IMR-90 (cell line): ENCODE results near the gene KDM1A. TPM values are rescaled to one million over a fixed set of nuclear protein-coding genes. Genes with fewer than 3 reads are reported as not detected.

Experiments
- ATAC-seq: fragments of 200-7000 bp; cut with Tn5 transposase; 2 replicates; pipeline ENCODE4 v1.9.1; 2020; ENCODE audit warnings: low read depth, mild to moderate bottlenecking, moderate library complexity
- BruUV-seq: library from RNA; stranded (reverse); fragments of 400-500 nt; replicated peaks from 2 replicates; lab custom pipeline; 2021; lab: Mats Ljungman, UMichigan
- CTCF ChIA-PET: fragments of 300-600 bp; formaldehyde crosslinking; extraction: SDS; loops from one replicate; lab custom pipeline; 2021; ENCODE audit warnings: antibody characterized with exemption; lab: Yijun Ruan, JAX
- POLR2A ChIA-PET: fragments of 300-600 bp; sonication (Branson Sonifier 250); formaldehyde crosslinking; loops from one replicate; lab custom pipeline; 2022; ENCODE audit warnings: antibody characterized with exemption; ENCODE audit not compliant: unreplicated experiment; lab: Charles Lee
- DNase-seq: peaks from one replicate; pipeline ENCODE4 v3.0.0; 2013
- H2AFZ ChIP-seq: replicated peaks from 2 replicates; pipeline ENCODE3; 2013; ENCODE audit warnings: low read length, mild to moderate bottlenecking; ENCODE audit not compliant: poor library complexity
- H2AK5ac ChIP-seq: 2 replicates; pipeline ENCODE4 v1.6.1; 2013; ENCODE audit warnings: low read depth, low read length, inconsistent platforms
- H2AK9ac ChIP-seq: replicated peaks from 2 replicates; pipeline ENCODE3; 2013; ENCODE audit warnings: mild to moderate bottlenecking, low read depth, low read length, moderate library complexity; ENCODE audit not compliant: poor library complexity
- H2BK120ac ChIP-seq: 2 replicates; pipeline ENCODE4 v1.6.1; 2013; ENCODE audit warnings: low read depth, low read length, inconsistent platforms
- H2BK15ac ChIP-seq: 3 replicates; pipeline ENCODE4 v1.6.1; 2013; ENCODE audit warnings: low read depth, low read length, inconsistent platforms
- H2BK20ac ChIP-seq: 2 replicates; pipeline ENCODE4 v1.6.1; 2013; ENCODE audit warnings: low read depth, mild to moderate bottlenecking, inconsistent platforms, low read length, moderate library complexity
- H2BK5ac ChIP-seq: 2 replicates; pipeline ENCODE4 v1.6.1; 2013; ENCODE audit warnings: mild to moderate bottlenecking, low read depth, low read length, inconsistent platforms; ENCODE audit not compliant: poor library complexity, severe bottlenecking
- H3K14ac ChIP-seq: replicated peaks from 2 replicates; pipeline ENCODE4 v1.6.1; 2013; ENCODE audit warnings: low read depth, low read length, inconsistent platforms
- H3K18ac ChIP-seq: 2 replicates; pipeline ENCODE4 v1.6.1; 2013; ENCODE audit warnings: low read depth, low read length, control low read depth
- H3K23ac ChIP-seq: 2 replicates; pipeline ENCODE4 v1.6.1; 2013; ENCODE audit warnings: low read depth, low read length, inconsistent platforms
- H3K27ac ChIP-seq: 2 replicates; pipeline ENCODE4 v1.5.1; 2013; ENCODE audit warnings: mild to moderate bottlenecking, control low read depth, low read length; ENCODE audit not compliant: insufficient read depth
- H3K27me3 ChIP-seq: 2 replicates; pipeline ENCODE4 v1.6.1; 2013; ENCODE audit warnings: low read length; ENCODE audit not compliant: control insufficient read depth, insufficient read depth
- H3K36me3 ChIP-seq: 2 replicates; pipeline ENCODE4 v1.6.1; 2013; ENCODE audit warnings: low read length, mixed read lengths; ENCODE audit not compliant: control insufficient read depth, insufficient read depth
- H3K4ac ChIP-seq: 2 replicates; pipeline ENCODE4 v1.6.1; 2013; ENCODE audit warnings: low read depth, low read length, inconsistent platforms
- H3K4me1 ChIP-seq: 2 replicates; pipeline ENCODE4 v1.6.1; 2013; ENCODE audit warnings: low read length, mixed read lengths; ENCODE audit not compliant: control insufficient read depth, insufficient read depth
- H3K4me2 ChIP-seq: 2 replicates; pipeline ENCODE4 v1.6.1; 2013; ENCODE audit warnings: low read depth, mild to moderate bottlenecking, control low read depth, low read length, moderate library complexity
- H3K4me3 ChIP-seq: 2 replicates; pipeline ENCODE4 v1.5.1; 2013; ENCODE audit warnings: low read depth, mild to moderate bottlenecking, control low read depth, low read length, moderate library complexity; ENCODE audit not compliant: insufficient read depth
- H3K56ac ChIP-seq: 2 replicates; pipeline ENCODE4 v1.6.1; 2013; ENCODE audit warnings: low read length, inconsistent platforms; ENCODE audit not compliant: insufficient read depth; ENCODE audit errors: extremely low read depth
- H3K79me1 ChIP-seq, 2 experiments: 2 replicates each; pipeline ENCODE4 v1.6.1; 2013; ENCODE audit warnings: low read length in 2 of 2, inconsistent platforms in 1 of 2, low read depth in 1 of 2
- H3K9ac ChIP-seq: 2 replicates; pipeline ENCODE4 v1.6.1; 2013; ENCODE audit warnings: low read depth, low read length, control low read depth
- H3K9me1 ChIP-seq: 2 replicates; pipeline ENCODE4 v1.6.1; 2013; ENCODE audit warnings: low read length, inconsistent platforms; ENCODE audit not compliant: insufficient read depth
- H3K9me3 ChIP-seq: 2 replicates; pipeline ENCODE4 v1.6.1; 2013; ENCODE audit warnings: low read length; ENCODE audit not compliant: control insufficient read depth, insufficient read depth
- H4K20me1 ChIP-seq: 2 replicates; pipeline ENCODE4 v1.6.1; 2013; ENCODE audit warnings: low read length, inconsistent platforms; ENCODE audit not compliant: insufficient read depth
- H4K5ac ChIP-seq: 2 replicates; pipeline ENCODE4 v1.6.1; 2013; ENCODE audit warnings: mild to moderate bottlenecking, low read depth, low read length, control low read depth
- H4K8ac ChIP-seq, 2 experiments: 2 replicates each; pipeline ENCODE4 v1.6.1; 2013; ENCODE audit warnings: low read depth in 2 of 2, low read length in 2 of 2, control low read depth in 1 of 2, inconsistent platforms in 1 of 2
- H4K91ac ChIP-seq: 2 replicates; pipeline ENCODE4 v1.6.1; 2013; ENCODE audit warnings: low read depth, low read length, inconsistent platforms; ENCODE audit not compliant: insufficient read depth
- CEBPB ChIP-seq: IDR thresholded peaks from 2 replicates; pipeline ENCODE4 v1.6.1; 2012; ENCODE audit warnings: low read depth, low read length, improper control_type of control experiment
- WGBS, 2 experiments: methylation state at CpG; one replicate each; pipeline versions ENCODE4 v1.1.5 to v1.1.7; 2013; ENCODE audit warnings: missing lambda C conversion rate in 2 of 2; ENCODE audit not compliant: insufficient read length in 1 of 2; ENCODE audit errors: extremely low coverage in 2 of 2; 5-methylcytosine and 5-hydroxymethylcytosine counted together
- dilution Hi-C: fragments of 300-500 bp; cut with HindIII; formaldehyde crosslinking; loops from one replicate; pipeline ENCODE4 v1.14.3; 2018; ENCODE audit warnings: low sequenced_read_pairs; ENCODE audit not compliant: unreplicated experiment
- in situ Hi-C: fragments of 300-500 bp; cut with MboI; formaldehyde crosslinking; loops from 3 replicates; pipeline ENCODE4 v1.14.3; 2019; ENCODE audit warnings: low sequenced_read_pairs, inconsistent platforms, mixed read lengths
- intact Hi-C: fragments of 100-400 bp; cut with micrococcal nuclease; formaldehyde crosslinking; loops from 2 replicates; pipeline ENCODE4 v1.10.0; 2022
- polyA plus RNA-seq, 3 experiments: library from polyadenylated mRNA; depleted of rRNA; stranded (reverse); fragments of >200 nt; gene quantifications; 2 replicates each; pipeline ENCODE4 v1.2.3, GENCODE V29; 2012; ENCODE audit warnings: low replicate concordance in 1 of 3
- total RNA-seq: library from RNA; depleted of rRNA; stranded (reverse); fragments of >200 nt; gene quantifications from 2 replicates; pipeline ENCODE4 v1.2.3, GENCODE V29; 2012
- TF ChIP-seq, protein P1 (sequence below): fragments of 150-350 bp; IDR thresholded peaks from 2 replicates; pipeline ENCODE4 v1.6.1; 2016; ENCODE audit warnings: low read depth, mild to moderate bottlenecking, low read length, moderate library complexity, borderline replicate concordance
- TF ChIP-seq, protein P2 (sequence below): fragments of 150-350 bp; IDR thresholded peaks from 2 replicates; pipeline ENCODE4 v1.6.1; 2017; ENCODE audit warnings: mild to moderate bottlenecking, antibody characterized with exemption, low read length, low read depth

KDM1A gene
- total and polyA plus RNA-seq, 2 of the 4 experiments (the other 2 are of a cell fraction): 58.7 to 104 TPM

DNA sequence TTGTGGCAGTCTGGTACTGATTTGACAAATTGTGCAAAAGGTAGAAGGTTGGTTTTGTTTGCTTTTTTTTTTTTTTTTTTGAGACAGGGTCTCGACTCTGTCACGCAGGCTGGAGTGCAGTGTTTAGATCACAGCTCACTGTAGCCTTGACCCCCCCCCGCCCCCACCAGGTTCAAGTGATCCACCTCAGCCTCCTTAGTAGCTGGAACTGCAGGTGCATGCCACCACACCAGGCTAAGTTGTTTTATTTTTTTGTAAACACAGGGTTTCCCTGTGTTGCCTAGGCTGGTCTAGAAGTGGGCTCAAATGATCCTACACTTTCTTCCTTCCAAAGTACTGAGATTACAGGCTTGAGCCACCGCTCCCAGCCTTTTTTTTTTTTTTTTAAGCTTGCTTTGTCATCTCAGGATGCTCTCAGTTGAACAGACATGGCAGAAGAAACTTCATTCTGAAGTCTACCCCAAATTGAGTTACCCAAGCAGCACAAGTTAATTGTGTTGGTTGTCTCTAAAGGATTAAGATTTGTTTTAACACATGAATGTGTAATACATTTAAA, 8.2 kb downstream of the KDM1A start:
- no peak overlapping the region for H3K9ac ChIP-seq
- no peaks in the 10 kb centered on the region; the same call in 1 of the 2 replicates for H3K4me1 ChIP-seq
- no peak overlapping the region for H2BK120ac ChIP-seq
- H3K9me1 ChIP-seq: peaks cover 7% of the 10 kb centered on the region
- H2AFZ ChIP-seq: no peak overlapping the region
- no peak overlapping the region for H2BK20ac ChIP-seq
- H4K20me1 ChIP-seq: peaks cover 63% of the 10 kb centered on the region
- POLR2A ChIA-PET: no interaction called here
- no peak overlapping the region for H4K5ac ChIP-seq
- intact Hi-C loops: loop anchor here (2.0 kb wide), 1 partner anchor 37 kb away; no protein-coding TSS in a partner anchor
- WGBS, 2 experiments: no CpG with 5 or more reads among the region's 4 CpGs
- DNase-seq: no peak
- BruUV-seq: no TSS peak
- no peak overlapping the region for H2AK9ac ChIP-seq
- no peaks in the 10 kb centered on the region for H3K9me3 ChIP-seq
- in situ Hi-C loops: no loop called here
- no peak overlapping the region for H4K91ac ChIP-seq
- no peak overlapping the region for H3K14ac ChIP-seq
- H3K4ac ChIP-seq: no peak overlapping the region
- no peak overlapping the region for H2BK15ac ChIP-seq
- no peak overlapping the region for H2BK5ac ChIP-seq
- peaks cover 5 to 75% of the 10 kb centered on the region in 2 experiments; a peak in 3 of 4 replicates for H3K79me1 ChIP-seq
- no peak for TF ChIP-seq CEBPB
- TF ChIP-seq, protein P1, sequence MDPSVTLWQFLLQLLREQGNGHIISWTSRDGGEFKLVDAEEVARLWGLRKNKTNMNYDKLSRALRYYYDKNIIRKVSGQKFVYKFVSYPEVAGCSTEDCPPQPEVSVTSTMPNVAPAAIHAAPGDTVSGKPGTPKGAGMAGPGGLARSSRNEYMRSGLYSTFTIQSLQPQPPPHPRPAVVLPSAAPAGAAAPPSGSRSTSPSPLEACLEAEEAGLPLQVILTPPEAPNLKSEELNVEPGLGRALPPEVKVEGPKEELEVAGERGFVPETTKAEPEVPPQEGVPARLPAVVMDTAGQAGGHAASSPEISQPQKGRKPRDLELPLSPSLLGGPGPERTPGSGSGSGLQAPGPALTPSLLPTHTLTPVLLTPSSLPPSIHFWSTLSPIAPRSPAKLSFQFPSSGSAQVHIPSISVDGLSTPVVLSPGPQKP: no peak
- TF ChIP-seq, protein P2, sequence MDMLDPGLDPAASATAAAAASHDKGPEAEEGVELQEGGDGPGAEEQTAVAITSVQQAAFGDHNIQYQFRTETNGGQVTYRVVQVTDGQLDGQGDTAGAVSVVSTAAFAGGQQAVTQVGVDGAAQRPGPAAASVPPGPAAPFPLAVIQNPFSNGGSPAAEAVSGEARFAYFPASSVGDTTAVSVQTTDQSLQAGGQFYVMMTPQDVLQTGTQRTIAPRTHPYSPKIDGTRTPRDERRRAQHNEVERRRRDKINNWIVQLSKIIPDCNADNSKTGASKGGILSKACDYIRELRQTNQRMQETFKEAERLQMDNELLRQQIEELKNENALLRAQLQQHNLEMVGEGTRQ: no peak
- dilution Hi-C loops: no loop called here
- CTCF ChIA-PET: no interaction called here
- H3K4me3 ChIP-seq: no peak overlapping the region
- H4K8ac ChIP-seq: no peak overlapping the region
- no peak overlapping the region for H3K23ac ChIP-seq
- no peak overlapping the region for H3K18ac ChIP-seq
- no peak for ATAC-seq
- H3K27me3 ChIP-seq: no peaks in the 10 kb centered on the region
- H3K56ac ChIP-seq: no peak overlapping the region
- H3K4me2 ChIP-seq: no peak overlapping the region
- no peaks in the 10 kb centered on the region for H3K36me3 ChIP-seq
- no peak overlapping the region for H3K27ac ChIP-seq
- no peak overlapping the region for H2AK5ac ChIP-seq
